PC-3 (cell line): ENCODE results near the gene PAPSS2. TPM values are rescaled to one million over a fixed set of nuclear protein-coding genes. Genes with fewer than 3 reads are reported as not detected.
A peak's percentile ranks its signal among the peaks of the same experiment; 100 is the strongest.

ENCODE experiments used
- ATAC-seq: fragments of 200-7000 bp; cut with Tn5 transposase; 2 replicates; pipeline ENCODE4 v1.9.1; 2020; ENCODE audit warnings: mild to moderate bottlenecking, moderate library complexity
- BruUV-seq: library from RNA; stranded (reverse); fragments of 400-500 nt; replicated peaks from 2 replicates; lab custom pipeline; 2021; lab: Mats Ljungman, UMichigan
- CTCF ChIA-PET: fragments of 300-600 bp; sonication (Branson Sonifier 250); formaldehyde crosslinking; loops from one replicate; lab custom pipeline; 2022; ENCODE audit warnings: antibody characterized with exemption; lab: Charles Lee
- POLR2A ChIA-PET: fragments of 300-600 bp; sonication (Branson Sonifier 250); formaldehyde crosslinking; loops from one replicate; lab custom pipeline; 2022; ENCODE audit warnings: antibody characterized with exemption; ENCODE audit not compliant: unreplicated experiment; lab: Charles Lee
- DNase-seq: peaks from one replicate; pipeline ENCODE4 v3.0.0-alpha.2; 2015
- H2AFZ ChIP-seq: fragments of 300-600 bp; sonication (generic); 2 replicates; pipeline ENCODE4 v1.6.0; 2016; ENCODE audit warnings: antibody characterized with exemption, low read length
- H3F3A ChIP-seq: fragments of 300-600 bp; sonication (generic); one replicate; pipeline ENCODE4 v1.6.0; 2017; ENCODE audit warnings: antibody characterized with exemption, low read length, control low read depth, mild to moderate bottlenecking; ENCODE audit not compliant: unreplicated experiment
- H3K27ac ChIP-seq: fragments of 300-600 bp; sonication (generic); 2 replicates; pipeline ENCODE4 v1.5.1; 2016; ENCODE audit warnings: mild to moderate bottlenecking, low read length
- H3K27me3 ChIP-seq: fragments of 300-600 bp; sonication (generic); 2 replicates; pipeline ENCODE4 v1.6.1; 2016; ENCODE audit warnings: low read length, mixed read lengths
- H3K36me3 ChIP-seq: fragments of 300-600 bp; sonication (generic); 2 replicates; pipeline ENCODE4 v1.6.1; 2016; ENCODE audit warnings: low read depth, mixed run types, low read length, mixed read lengths
- H3K4me1 ChIP-seq: fragments of 300-600 bp; sonication (generic); 2 replicates; pipeline ENCODE4 v1.5.1; 2016; ENCODE audit warnings: low read length; ENCODE audit not compliant: insufficient read depth
- H3K4me2 ChIP-seq: fragments of 300-600 bp; sonication (generic); 2 replicates; pipeline ENCODE4 v1.6.0; 2016; ENCODE audit warnings: low read length
- H3K4me3 ChIP-seq: fragments of 300-600 bp; sonication (generic); 2 replicates; pipeline ENCODE4 v1.5.1; 2016; ENCODE audit warnings: mild to moderate bottlenecking, low read length, mixed read lengths
- H3K79me2 ChIP-seq: fragments of 300-600 bp; sonication (generic); 2 replicates; pipeline ENCODE4 v1.6.1; 2017; ENCODE audit warnings: low read length, mixed read lengths
- H3K9ac ChIP-seq: fragments of 300-600 bp; sonication (generic); 2 replicates; pipeline ENCODE4 v1.6.0; 2016; ENCODE audit warnings: mild to moderate bottlenecking, low read length
- H3K9me2 ChIP-seq: fragments of 300-600 bp; sonication (generic); replicated peaks from 2 replicates; pipeline ENCODE4 v1.6.1; 2016; ENCODE audit warnings: mixed run types, low read length, mixed read lengths
- H3K9me3 ChIP-seq: fragments of 300-600 bp; sonication (generic); 2 replicates; pipeline ENCODE4 v1.6.1; 2016; ENCODE audit warnings: low read length, mixed read lengths
- H4K20me1 ChIP-seq: fragments of 300-600 bp; sonication (generic); 2 replicates; pipeline ENCODE4 v1.6.1; 2016; ENCODE audit warnings: low read length, mixed read lengths
- CTCF ChIP-seq: fragments of 300-600 bp; sonication (generic); conservative IDR thresholded peaks from 2 replicates; pipeline ENCODE4 v1.5.1; 2017; ENCODE audit warnings: antibody characterized with exemption, low read depth, mild to moderate bottlenecking, low read length
- EZH2 ChIP-seq: fragments of 300-600 bp; sonication (generic); IDR thresholded peaks from one replicate; pipeline ENCODE4 v1.6.1; 2017; ENCODE audit warnings: antibody characterized with exemption, mild to moderate bottlenecking, low read length; ENCODE audit not compliant: unreplicated experiment
- EZH2phosphoT487 ChIP-seq: fragments of 300-600 bp; sonication (generic); IDR thresholded peaks from 2 replicates; pipeline ENCODE4 v1.6.1; 2018; ENCODE audit warnings: mild to moderate bottlenecking, antibody characterized with exemption, low read length, borderline replicate concordance
- intact Hi-C: fragments of 100-400 bp; cut with micrococcal nuclease; formaldehyde crosslinking; loops from 2 replicates; pipeline ENCODE4 v1.9.0; 2023
- total RNA-seq: library from RNA; depleted of rRNA; stranded (reverse); fragments of >200 nt; gene quantifications from 2 replicates; pipeline ENCODE4 v1.2.3, GENCODE V29; 2014

The PAPSS2 gene
- total RNA-seq, 1 experiment from 2014 or later = 16.4 TPM

GRCh38 chr10:87760195-87760905 is 100.7 kb downstream of the PAPSS2 start:
- CTCF ChIA-PET = interaction anchor here (0.6 kb wide), 1 partner anchor 557 kb away, joined by 3 read pairs; no protein-coding TSS in a partner anchor
- BruUV-seq = no TSS peak
- Histone ChIP-seq H3K4me3 (no peak overlapping the region), H3K9me2 (no peaks in the 10 kb centered on the region), H3K27ac (no peak overlapping the region), H3K79me2 (no peaks in the 10 kb centered on the region), H2AFZ (no peak overlapping the region), H4K20me1 (no peaks in the 10 kb centered on the region), H3F3A (no peaks in the 10 kb centered on the region), H3K4me1 (peaks cover 10% of the 10 kb centered on the region), H3K27me3 (no peaks in the 10 kb centered on the region), H3K9me3 (no peaks in the 10 kb centered on the region), H3K9ac (no peak overlapping the region), H3K36me3 (peaks cover 4% of the 10 kb centered on the region; the same call in 1 of the 2 replicates), H3K4me2 (no peak overlapping the region)
- POLR2A ChIA-PET = no interaction called here
- TF ChIP-seq EZH2phosphoT487 (no peak), CTCF (no peak), EZH2 (no peak)
- intact Hi-C loops = no loop called here
- DNase-seq (no peak), ATAC-seq (no peak)

- Histone ChIP-seq H3K9me3 (no peaks in the 10 kb centered on the region), H3K9ac (no peak overlapping the region), H3K27ac (no peak overlapping the region), H3F3A (no peaks in the 10 kb centered on the region), H3K4me3 (no peak overlapping the region), H3K27me3 (no peaks in the 10 kb centered on the region), H3K79me2 (no peaks in the 10 kb centered on the region), H3K36me3 (peaks cover 7% of the 10 kb centered on the region; the same call in 1 of the 2 replicates), H3K4me2 (no peak overlapping the region), H2AFZ (no peak overlapping the region), H4K20me1 (no peaks in the 10 kb centered on the region), H3K4me1 (peaks cover 10% of the 10 kb centered on the region), H3K9me2 (no peaks in the 10 kb centered on the region)
- no peak for TF ChIP-seq EZH2phosphoT487
- no peak for TF ChIP-seq CTCF
- no peak for TF ChIP-seq EZH2
- POLR2A ChIA-PET = no interaction called here
- BruUV-seq = no TSS peak
- intact Hi-C loops = no loop called here
- DNase-seq (no peak), ATAC-seq (no peak)
- CTCF ChIA-PET = no interaction called here
Observed at GRCh38 chr10:87761153-87761552, 101.5 kb downstream of the PAPSS2 start.

GRCh38 chr10:87761892-87762291 is 102.2 kb downstream of the PAPSS2 start:
- Histone ChIP-seq H3K27me3 (no peaks in the 10 kb centered on the region), H3K4me2 (no peak overlapping the region), H3K4me1 (peaks cover 10% of the 10 kb centered on the region), H3F3A (no peaks in the 10 kb centered on the region), H2AFZ (no peak overlapping the region), H3K27ac (no peak overlapping the region), H3K79me2 (no peaks in the 10 kb centered on the region), H3K9me3 (no peaks in the 10 kb centered on the region), H3K36me3 (peaks cover 5% of the 10 kb centered on the region; the same call in 1 of the 2 replicates), H3K4me3 (no peak overlapping the region), H3K9ac (no peak overlapping the region), H4K20me1 (no peaks in the 10 kb centered on the region), H3K9me2 (no peaks in the 10 kb centered on the region)
- POLR2A ChIA-PET = no interaction called here
- no TSS peak for BruUV-seq
- TF ChIP-seq CTCF (no peak), EZH2phosphoT487 (no peak), EZH2 (no peak)
- intact Hi-C loops = no loop called here
- DNase-seq (peak; percentile 65), ATAC-seq (peak; percentile 64)
- CTCF ChIA-PET = no interaction called here
